GM20000 (cell line): ENCODE results near the gene NOSTRIN.

ENCODE experiments used
- DNase-seq: peaks from one replicate; pipeline ENCODE4 v3.0.0; 2012; ENCODE audit warnings: low spot score
- TF ChIP-seq, protein P1 (sequence below): IDR thresholded peaks from 2 replicates; pipeline ENCODE4 v1.5.1; 2012; ENCODE audit warnings: mild to moderate bottlenecking, control low read depth; ENCODE audit errors: extremely low read depth, missing control alignments

NOSTRIN gene, protein sequence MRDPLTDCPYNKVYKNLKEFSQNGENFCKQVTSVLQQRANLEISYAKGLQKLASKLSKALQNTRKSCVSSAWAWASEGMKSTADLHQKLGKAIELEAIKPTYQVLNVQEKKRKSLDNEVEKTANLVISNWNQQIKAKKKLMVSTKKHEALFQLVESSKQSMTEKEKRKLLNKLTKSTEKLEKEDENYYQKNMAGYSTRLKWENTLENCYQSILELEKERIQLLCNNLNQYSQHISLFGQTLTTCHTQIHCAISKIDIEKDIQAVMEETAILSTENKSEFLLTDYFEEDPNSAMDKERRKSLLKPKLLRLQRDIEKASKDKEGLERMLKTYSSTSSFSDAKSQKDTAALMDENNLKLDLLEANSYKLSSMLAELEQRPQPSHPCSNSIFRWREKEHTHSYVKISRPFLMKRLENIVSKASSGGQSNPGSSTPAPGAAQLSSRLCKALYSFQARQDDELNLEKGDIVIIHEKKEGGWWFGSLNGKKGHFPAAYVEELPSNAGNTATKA

DNA sequence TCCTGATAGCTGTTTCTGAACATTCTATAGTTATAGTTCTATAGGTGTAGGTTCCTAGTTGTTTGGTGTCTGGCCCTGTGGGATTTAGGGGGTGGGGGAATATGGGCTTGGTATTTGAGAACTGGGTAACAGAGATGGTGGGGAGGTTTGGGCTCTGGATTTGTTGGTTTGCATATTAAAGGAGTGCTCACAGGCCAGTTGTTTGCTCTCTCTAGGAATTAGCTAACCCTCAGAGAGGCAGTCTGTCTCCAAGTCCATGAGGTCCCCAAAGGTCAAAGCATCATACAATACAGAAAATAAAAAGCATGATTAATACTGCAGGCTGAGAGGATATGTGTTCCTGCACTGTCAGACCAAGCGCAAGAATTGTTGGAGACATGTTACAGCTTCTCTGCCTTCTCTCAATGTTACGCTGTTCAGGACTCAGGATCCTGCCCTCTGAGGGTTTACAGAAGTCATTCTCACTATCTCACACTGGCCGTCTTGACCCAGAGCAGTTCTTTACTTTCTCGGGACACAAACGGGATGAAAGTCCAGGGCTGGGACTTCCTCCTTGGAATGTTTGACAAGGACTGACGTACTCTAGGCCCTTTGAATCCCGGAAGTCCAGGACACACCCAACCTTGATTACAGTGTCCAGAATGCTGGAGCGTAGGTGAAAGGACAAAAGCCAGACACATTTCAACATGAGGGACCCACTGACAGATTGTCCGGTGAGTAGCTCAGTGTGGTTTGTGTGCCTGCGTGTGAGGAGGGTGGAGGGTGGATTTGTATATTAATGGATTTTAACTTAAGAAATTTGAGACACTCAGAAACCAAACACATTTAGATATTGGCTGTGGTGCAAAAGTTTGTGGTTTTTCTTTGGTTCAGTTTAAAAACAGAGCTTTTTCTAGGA is at the start of gene NOSTRIN:
NOSTRIN (plus strand) TSS at position 677 of the 898 bp plus-strand sequence; CDS start at position 687, 10 bp downstream.
- DNase-seq = no peak
- TF ChIP-seq, protein P1, sequence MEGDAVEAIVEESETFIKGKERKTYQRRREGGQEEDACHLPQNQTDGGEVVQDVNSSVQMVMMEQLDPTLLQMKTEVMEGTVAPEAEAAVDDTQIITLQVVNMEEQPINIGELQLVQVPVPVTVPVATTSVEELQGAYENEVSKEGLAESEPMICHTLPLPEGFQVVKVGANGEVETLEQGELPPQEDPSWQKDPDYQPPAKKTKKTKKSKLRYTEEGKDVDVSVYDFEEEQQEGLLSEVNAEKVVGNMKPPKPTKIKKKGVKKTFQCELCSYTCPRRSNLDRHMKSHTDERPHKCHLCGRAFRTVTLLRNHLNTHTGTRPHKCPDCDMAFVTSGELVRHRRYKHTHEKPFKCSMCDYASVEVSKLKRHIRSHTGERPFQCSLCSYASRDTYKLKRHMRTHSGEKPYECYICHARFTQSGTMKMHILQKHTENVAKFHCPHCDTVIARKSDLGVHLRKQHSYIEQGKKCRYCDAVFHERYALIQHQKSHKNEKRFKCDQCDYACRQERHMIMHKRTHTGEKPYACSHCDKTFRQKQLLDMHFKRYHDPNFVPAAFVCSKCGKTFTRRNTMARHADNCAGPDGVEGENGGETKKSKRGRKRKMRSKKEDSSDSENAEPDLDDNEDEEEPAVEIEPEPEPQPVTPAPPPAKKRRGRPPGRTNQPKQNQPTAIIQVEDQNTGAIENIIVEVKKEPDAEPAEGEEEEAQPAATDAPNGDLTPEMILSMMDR = no peak

DNA sequence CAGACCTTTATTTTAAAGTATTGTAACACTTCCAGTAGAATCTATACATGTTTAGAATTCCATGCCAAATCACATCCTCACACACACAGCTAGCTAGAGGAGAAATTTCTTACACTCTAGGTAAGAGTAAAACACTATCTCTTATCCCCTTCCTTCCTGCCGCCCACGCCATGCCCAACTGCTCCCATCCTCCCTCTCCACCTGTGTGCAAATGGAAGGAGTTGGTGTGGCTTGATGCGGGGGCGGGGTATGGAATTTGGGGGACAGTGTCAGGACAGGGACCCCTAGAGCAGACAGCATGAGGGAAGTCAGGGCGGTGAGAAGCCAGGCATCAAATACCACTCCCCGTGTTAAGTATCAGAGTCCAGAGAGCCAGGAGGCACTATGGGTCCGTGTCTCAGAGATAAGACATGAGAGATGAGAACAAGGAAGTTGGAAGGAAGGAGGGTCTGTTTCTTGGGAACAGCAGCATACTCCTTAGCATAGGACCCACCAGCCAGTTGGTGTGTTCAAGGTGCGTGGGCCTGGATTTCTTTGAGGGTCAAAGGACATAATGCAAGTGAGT is 48.6 kb upstream of the NOSTRIN start:
- TF ChIP-seq, protein P1 = no peak
- DNase-seq = no peak

DNA sequence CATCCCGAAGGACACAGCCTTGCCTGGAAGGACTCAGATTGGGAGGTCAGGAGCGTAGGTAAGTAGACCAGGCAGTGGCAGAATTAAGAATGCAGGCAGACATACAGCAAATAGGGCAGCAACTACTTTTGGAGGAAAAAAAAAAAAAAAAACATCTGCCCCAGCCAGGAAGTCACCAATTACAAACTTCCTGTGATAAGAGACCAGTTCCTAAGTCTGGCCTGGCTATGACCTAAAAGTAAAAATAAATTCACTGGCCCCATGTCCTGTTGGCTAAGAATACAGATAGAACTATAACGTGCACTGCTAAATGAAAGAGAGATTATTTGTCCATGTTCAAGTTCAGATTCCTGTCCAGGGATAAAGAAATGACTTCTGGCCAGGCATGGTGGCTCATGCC is 45.2 kb upstream of the NOSTRIN start:
- TF ChIP-seq, protein P1 = no peak
- peak; percentile 8 for DNase-seq

DNA sequence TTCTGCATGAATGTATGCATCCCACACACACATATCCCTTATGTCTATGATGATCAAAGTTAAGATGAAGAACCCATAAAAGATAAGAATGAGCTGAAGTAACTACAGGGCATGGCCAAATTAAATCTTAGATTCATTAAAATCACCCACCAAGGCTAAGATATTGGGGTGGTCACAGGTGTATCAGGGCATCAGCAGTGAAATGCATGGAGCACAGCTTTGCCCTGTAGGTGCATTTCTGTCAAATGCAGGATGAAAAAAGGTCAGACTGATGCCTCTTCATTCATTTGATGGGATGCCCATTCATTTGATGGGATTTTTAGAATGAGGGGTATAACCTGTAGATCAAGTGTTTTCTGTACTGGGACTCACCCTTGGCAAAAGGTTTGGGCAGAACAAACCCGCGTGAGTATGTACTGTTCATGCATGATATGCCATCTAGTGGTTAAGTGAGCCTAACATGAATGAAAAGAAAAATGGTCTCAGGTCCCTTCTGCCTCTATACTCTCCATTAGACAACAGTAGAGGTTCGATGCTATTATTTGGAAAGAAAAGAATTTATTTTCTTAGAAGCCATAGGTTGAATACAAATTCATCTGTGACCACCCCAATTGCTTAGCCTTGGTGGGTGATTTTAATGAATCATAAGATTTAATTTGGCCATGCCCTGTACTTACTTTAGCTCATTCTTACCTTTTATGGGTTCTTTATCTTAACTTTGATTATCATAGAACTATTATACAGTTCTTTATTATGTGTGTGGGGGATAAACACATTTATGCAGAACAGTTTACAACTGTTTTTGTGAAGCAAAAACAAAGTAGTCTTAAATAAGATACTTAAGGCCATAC is 43.2 kb upstream of the NOSTRIN start:
- peak; percentile 51 for DNase-seq
- TF ChIP-seq, protein P1 = peak; percentile 16

DNA sequence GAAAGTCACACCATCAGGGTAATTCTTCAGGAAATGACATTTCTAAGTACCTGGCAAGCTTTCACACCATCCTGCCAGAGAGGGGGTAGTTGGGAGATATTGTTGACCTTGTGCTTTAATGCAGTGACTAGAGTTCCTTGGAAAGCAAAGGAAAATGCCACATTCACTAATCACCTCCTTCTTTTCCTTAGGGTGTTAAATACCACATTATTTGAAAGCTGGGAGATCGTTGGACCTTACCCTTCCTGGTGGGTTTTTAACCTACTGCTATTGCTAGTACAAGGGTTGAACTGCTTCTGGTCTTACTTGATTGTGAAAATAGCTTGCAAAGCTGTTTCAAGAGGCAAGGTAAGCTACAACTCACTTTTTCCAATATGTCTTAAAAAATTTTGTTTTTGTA is 37.0 kb upstream of the NOSTRIN start:
- TF ChIP-seq, protein P1 = no peak
- no peak for DNase-seq

DNA sequence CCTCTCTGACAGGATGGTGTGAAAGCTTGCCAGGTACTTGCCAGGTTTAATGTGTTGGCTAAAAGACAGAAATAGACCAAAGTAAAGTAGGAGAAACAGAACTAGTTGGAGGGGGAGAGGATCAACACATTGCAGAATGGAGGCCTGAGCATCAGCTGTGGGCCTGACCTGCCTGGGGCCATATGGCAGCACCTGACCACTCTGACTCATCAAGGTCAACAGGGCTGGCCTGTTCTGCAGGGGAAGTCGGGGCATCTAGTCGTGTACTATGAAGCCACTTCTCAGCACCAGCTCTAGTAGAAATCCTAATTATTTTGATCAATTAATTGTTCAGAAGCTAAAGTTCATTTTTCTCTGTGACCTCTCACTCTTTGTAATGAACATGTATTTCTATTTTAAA is 35.8 kb upstream of the NOSTRIN start:
- TF ChIP-seq, protein P1 = no peak
- DNase-seq = no peak
